GM12864 (cell line): ENCODE results near the gene TESK2.
A peak's percentile ranks its signal among the peaks of the same experiment; 100 is the strongest.

ENCODE experiments used
- DNase-seq: peaks from one replicate; pipeline ENCODE4 v3.0.0-alpha.2; 2011; ENCODE audit warnings: low read depth
- H3K4me3 ChIP-seq: 2 replicates; pipeline ENCODE4 v1.5.1; 2011; ENCODE audit warnings: mild to moderate bottlenecking, low read depth, low read length, control low read depth
- TF ChIP-seq, protein P1 (sequence below): IDR thresholded peaks from 2 replicates; pipeline ENCODE4 v1.5.1; 2011; ENCODE audit warnings: low read depth, mild to moderate bottlenecking, moderate library complexity, low read length, control low read depth, inconsistent platforms; ENCODE audit errors: missing control alignments

TESK2 gene

GRCh38 chr1:45303520-45304310 lies 187.2 kb downstream of the TESK2 start:
- TF ChIP-seq, protein P1, sequence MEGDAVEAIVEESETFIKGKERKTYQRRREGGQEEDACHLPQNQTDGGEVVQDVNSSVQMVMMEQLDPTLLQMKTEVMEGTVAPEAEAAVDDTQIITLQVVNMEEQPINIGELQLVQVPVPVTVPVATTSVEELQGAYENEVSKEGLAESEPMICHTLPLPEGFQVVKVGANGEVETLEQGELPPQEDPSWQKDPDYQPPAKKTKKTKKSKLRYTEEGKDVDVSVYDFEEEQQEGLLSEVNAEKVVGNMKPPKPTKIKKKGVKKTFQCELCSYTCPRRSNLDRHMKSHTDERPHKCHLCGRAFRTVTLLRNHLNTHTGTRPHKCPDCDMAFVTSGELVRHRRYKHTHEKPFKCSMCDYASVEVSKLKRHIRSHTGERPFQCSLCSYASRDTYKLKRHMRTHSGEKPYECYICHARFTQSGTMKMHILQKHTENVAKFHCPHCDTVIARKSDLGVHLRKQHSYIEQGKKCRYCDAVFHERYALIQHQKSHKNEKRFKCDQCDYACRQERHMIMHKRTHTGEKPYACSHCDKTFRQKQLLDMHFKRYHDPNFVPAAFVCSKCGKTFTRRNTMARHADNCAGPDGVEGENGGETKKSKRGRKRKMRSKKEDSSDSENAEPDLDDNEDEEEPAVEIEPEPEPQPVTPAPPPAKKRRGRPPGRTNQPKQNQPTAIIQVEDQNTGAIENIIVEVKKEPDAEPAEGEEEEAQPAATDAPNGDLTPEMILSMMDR, result peak; percentile 72
- DNase-seq, result peak; percentile 82
- peak overlapping the region; percentile 66 for H3K4me3 ChIP-seq

DNA sequence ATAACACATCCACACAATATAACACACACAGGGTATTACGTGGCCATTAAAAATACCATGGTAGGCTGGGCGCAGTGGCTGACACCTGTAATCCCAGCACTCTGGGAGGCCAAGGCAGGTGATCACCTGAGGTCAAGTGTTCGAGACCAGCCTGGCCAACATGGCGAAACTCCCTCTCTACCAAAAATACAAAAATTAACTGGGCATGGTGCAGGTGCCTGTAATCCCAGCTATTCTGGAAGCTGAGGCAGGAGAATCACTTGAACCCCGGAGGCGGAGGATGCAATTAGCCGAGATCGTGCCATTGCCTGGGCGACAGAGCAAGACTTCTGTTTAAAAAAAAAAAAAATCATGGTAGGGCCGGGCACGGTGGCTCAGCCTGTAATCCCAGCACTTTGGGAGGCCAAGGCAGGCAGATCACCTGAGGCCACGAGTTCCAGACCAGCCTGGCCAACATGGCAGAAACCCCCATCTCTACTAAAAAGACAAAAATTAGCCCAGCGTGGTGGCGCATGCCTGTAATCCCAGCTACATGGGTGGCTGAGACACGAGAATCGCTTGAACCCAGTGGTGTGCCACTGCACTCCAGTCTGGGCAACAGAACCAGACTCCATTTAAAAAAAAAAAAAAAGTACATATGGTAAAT lies 188.3 kb downstream of the TESK2 start:
- no peak for DNase-seq
- TF ChIP-seq, protein P1, result no peak
- peak overlapping the region; percentile 64 for H3K4me3 ChIP-seq

- H3K4me3 ChIP-seq, result no peak overlapping the region
- no peak for DNase-seq
- TF ChIP-seq, protein P1, result no peak
Observed at GRCh38 chr1:45300669-45300997, 190.3 kb downstream of the TESK2 start.

- H3K4me3 ChIP-seq, result no peak overlapping the region
- peak; percentile 57 for DNase-seq
- TF ChIP-seq, protein P1, result peak; percentile 70
Observed at GRCh38 chr1:45299981-45300668, 190.8 kb downstream of the TESK2 start.

GRCh38 chr1:45299296-45299695 lies 191.7 kb downstream of the TESK2 start:
- TF ChIP-seq, protein P1, result no peak
- DNase-seq, result no peak
- no peak overlapping the region for H3K4me3 ChIP-seq

DNA sequence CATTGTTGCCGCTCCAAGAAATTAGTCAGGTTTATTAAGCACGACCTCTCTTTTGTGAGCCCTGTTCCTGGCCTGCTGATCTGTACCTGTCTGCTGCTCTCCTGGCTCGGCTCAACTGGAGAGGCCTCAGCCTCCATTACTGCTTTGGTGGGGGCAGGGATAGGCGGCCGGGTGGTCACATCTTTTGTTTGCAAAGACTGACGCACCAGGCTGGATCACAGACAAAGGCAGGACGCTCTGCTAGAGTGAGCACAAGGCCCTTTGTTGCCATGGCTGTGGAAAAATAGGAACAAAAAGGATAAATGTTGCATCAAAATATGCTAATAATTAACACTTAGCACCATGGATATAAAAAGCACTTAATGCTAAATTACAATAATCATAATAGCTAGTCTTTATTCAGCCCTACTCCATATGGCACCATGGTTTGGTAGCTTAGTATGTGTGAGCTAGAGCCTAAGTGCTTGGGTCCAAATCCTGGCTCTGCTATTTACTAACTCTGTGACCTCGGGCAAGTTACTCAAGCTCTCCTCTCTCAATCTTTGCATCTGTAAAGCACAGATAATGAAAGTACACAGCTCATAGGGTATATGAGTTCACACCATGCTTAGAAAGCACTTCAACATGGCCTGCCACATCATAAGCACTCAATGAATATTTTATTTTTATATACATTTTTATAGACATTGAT lies 193.2 kb downstream of the TESK2 start:
- TF ChIP-seq, protein P1, result no peak
- no peak overlapping the region for H3K4me3 ChIP-seq
- DNase-seq, result no peak
